Measurements from ENCODE around the gene CWC22.
"Not testable (repeated sequence)": the region's sequence is repeated elsewhere in the genome, so short reads cannot be mapped to it uniquely, and the experiment has no call there.

Gene CWC22

GRCh38 chr2:180006781-180007579, at the start of gene CWC22:
Gene CWC22, minus strand, starts transcription at chr2:180007297. Its CDS starts 13,956 bp downstream, at chr2:179993341.
- DNase-seq: peak; percentile 96

GRCh38 chr2:180056367-180057118, 49.4 kb upstream of the CWC22 start:
- no peak for DNase-seq

GRCh38 chr2:180054576-180054975, 47.5 kb upstream of the CWC22 start:
- DNase-seq: not testable (repeated sequence)

GRCh38 chr2:180050246-180050645, 43.1 kb upstream of the CWC22 start:
- no peak for DNase-seq

GRCh38 chr2:180048251-180048650, 41.2 kb upstream of the CWC22 start:
- DNase-seq: no peak

- no peak for DNase-seq
Measured at GRCh38 chr2:180046776-180047175, 39.7 kb upstream of the CWC22 start.

- DNase-seq: no peak
Measured at GRCh38 chr2:180046202-180046601, 39.1 kb upstream of the CWC22 start.

- DNase-seq: no peak
Measured at GRCh38 chr2:180040146-180040925, 33.2 kb upstream of the CWC22 start.

GRCh38 chr2:180038997-180039396, 31.9 kb upstream of the CWC22 start:
- DNase-seq: no peak

- no peak for DNase-seq
Measured at GRCh38 chr2:180033993-180034894, 27.1 kb upstream of the CWC22 start.

- no peak for DNase-seq
Measured at GRCh38 chr2:180029575-180029974, 22.5 kb upstream of the CWC22 start.

GRCh38 chr2:180021850-180022249, 14.8 kb upstream of the CWC22 start:
- DNase-seq: no peak

GRCh38 chr2:180017784-180018183, 10.7 kb upstream of the CWC22 start:
- no peak for DNase-seq

- no peak for DNase-seq
Measured at GRCh38 chr2:180016937-180017336, 9.8 kb upstream of the CWC22 start.

GRCh38 chr2:180015951-180016709, 9.0 kb upstream of the CWC22 start:
- DNase-seq: no peak

- DNase-seq: no peak
Measured at GRCh38 chr2:180012523-180012922, 5.4 kb upstream of the CWC22 start.

GRCh38 chr2:180010701-180011100, 3.6 kb upstream of the CWC22 start:
- no peak for DNase-seq

GRCh38 chr2:180006231-180006630, 866 bp downstream of the CWC22 start:
- DNase-seq: no peak

- DNase-seq: not testable (repeated sequence)
Measured at GRCh38 chr2:180005465-180005864, 1.6 kb downstream of the CWC22 start.

GRCh38 chr2:180004731-180005130, 2.4 kb downstream of the CWC22 start:
- DNase-seq: no peak

- DNase-seq: no peak
Measured at GRCh38 chr2:180003559-180003958, 3.5 kb downstream of the CWC22 start.

- no peak for DNase-seq
Measured at GRCh38 chr2:180003073-180003472, 4.0 kb downstream of the CWC22 start.

All from NCI-H1694 (cell line).